ENCODE results near the gene KCNJ6. TPM values are rescaled to one million over a fixed set of nuclear protein-coding genes. Genes with fewer than 3 reads are reported as not detected.

The KCNJ6 gene
- total RNA-seq, 1 experiment from 2014 or later = not detected

- H3K27me3 ChIP-seq (ENCODE audit: insufficient read depth, low read length) = peaks cover 15% of the 10 kb centered on the region
- no peaks in the 10 kb centered on the region for H3K4me1 ChIP-seq (ENCODE audit: control insufficient read depth in 1 of 2, insufficient read depth in 2 of 2, low read length in 2 of 2)
- CTCF ChIA-PET = no interaction called here
- DNase-seq (ENCODE audit: low read depth, low spot score) = no peak
- H3K9me3 ChIP-seq (ENCODE audit: control insufficient read depth in 1 of 2, insufficient read depth in 1 of 2, low read depth in 1 of 2, low read length in 2 of 2) = no peaks in the 10 kb centered on the region
- no TSS peak for BruUV-seq (replicated peaks)
- H3K27ac ChIP-seq (ENCODE audit: low read depth, low read length) = no peak overlapping the region
- H3K79me2 ChIP-seq (ENCODE audit: insufficient read depth, low read length) = no peaks in the 10 kb centered on the region
- intact Hi-C loops (cut with micrococcal nuclease) = no loop called here
- RAD21 ChIA-PET (ENCODE audit: low non-redundant PET in 1 of 2, low total read pairs in 2 of 2, uncharacterized antibody in 2 of 2, unreplicated experiment in 2 of 2) = no interaction called here
- no peak overlapping the region for H3K4me3 ChIP-seq (replicated peaks in 1 of 2; ENCODE audit: low read depth in 1 of 2, low read length in 2 of 2)
- no peak overlapping the region for H3K4me2 ChIP-seq (ENCODE audit: low read length)
- POLR2A ChIA-PET = no interaction called here
- no peaks in the 10 kb centered on the region for H4K20me1 ChIP-seq (ENCODE audit: insufficient read depth)
- H2AFZ ChIP-seq (ENCODE audit: low read depth, low read length, poor library complexity, severe bottlenecking) = no peak overlapping the region
- no peak overlapping the region for H3K9ac ChIP-seq (ENCODE audit: low read length)
- TF ChIP-seq SIN3A (IDR thresholded peaks at IDR 0.05; ENCODE audit: low read depth) (no peak), JUND (IDR thresholded peaks at IDR 0.05) (no peak), SRF (IDR thresholded peaks at IDR 0.05; ENCODE audit: low read depth) (no peak), ATF3 (IDR thresholded peaks at IDR 0.05) (no peak), ZFX (IDR thresholded peaks at IDR 0.05) (no peak), EGR1 (IDR thresholded peaks at IDR 0.05; ENCODE audit: low read depth) (no peak), POLR2AphosphoS5 (IDR thresholded peaks at IDR 0.05; ENCODE audit: low read depth, low read length) (no peak), TCF7L2 (IDR thresholded peaks at IDR 0.05; ENCODE audit: borderline replicate concordance, extremely low read depth, insufficient read depth, insufficient read length) (no peak), CTCF (IDR thresholded peaks at IDR 0.05 in 2 of 3, conservative IDR thresholded peaks at IDR 0.05 in 1 of 3; ENCODE audit: borderline replicate concordance in 1 of 3, insufficient read depth in 1 of 3, low read depth in 2 of 3, low read length in 2 of 3) (no peak), EZH2phosphoT487 (IDR thresholded peaks at IDR 0.05; ENCODE audit: borderline replicate concordance) (no peak), MAX (IDR thresholded peaks at IDR 0.05) (no peak), ELF1 (IDR thresholded peaks at IDR 0.05; ENCODE audit: borderline replicate concordance, low read depth) (no peak), POLR2A (IDR thresholded peaks at IDR 0.05; ENCODE audit: borderline replicate concordance, extremely low read depth, insufficient read depth, insufficient read length) (no peak)
- H3K9me2 ChIP-seq (ENCODE audit: insufficient read depth) = no peaks in the 10 kb centered on the region
- H3K36me3 ChIP-seq (ENCODE audit: control insufficient read depth in 1 of 2, insufficient read depth in 2 of 2, low read length in 2 of 2) = no peaks in the 10 kb centered on the region
- no peak for ATAC-seq
These were observed 113.1 kb downstream of the KCNJ6 start for GRCh38 chr21:37803101-37803651.

All from HCT116 (cell line).